ENCODE results near the gene EPHB6.

The EPHB6 gene

DNA sequence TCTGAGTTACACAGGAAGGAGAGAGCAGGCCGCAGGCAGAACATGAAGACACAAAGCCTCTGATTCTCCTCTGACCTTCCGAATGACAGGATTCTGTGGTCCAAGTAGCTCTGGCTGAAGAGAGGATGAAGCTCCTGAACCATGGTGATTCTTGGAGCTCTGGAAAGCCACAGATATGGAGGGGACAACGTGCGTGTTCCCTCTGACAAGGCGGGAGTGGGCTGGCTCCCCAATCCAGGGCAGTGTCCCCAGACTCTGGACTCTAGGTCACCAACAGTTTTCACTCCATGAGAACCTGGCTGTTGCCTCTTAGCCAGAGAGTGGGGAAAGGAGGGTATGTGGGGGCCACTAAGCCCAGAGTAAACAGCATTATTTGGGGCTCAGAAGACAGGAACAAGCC, 38.1 kb downstream of the EPHB6 start:
- no peak for DNase-seq (ENCODE audit: low read depth, low spot score)

DNA sequence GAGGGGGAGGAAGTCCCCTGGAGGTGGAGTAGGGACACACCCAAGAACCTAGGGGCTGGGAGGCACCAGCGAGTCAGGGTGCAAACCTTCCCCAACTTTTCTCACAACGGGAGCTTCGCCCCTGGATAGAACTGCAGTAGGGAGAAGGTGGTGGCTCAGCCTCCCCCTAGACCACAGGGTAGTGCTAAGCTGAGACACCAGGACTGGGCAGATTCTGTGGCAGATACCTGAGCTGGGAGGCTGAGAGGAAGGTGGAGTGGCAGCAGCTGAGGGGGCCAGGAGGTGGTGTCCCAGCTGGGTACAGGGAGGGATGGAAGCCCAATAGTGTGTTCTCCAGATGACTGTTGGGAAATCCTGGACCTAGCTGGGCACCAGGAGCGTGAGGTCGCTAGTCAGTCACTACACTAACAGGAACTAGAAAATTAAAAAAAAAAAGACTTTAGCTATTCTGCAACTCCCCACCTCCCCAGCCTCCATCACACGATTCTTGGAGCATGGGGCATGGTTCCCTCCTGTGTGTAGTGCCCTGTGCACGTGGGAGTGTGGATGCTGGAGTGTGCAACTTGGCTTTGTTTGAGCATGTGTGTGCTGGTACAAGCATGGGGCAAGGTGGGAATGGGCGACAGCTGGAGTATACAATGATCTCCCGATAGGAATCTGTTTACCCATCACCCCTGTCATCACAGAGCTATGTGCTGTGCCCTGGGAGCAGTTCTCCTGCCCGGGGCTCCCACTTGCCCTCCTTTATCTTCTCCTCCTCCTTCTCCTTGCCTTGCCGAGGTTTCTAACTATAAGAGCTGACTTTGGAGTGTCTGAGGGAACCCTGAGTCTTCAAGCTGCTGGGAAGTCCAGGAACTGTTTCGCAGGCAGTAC, 39.5 kb downstream of the EPHB6 start:
- H3K27ac ChIP-seq = no peak overlapping the region
- no peak for DNase-seq (ENCODE audit: low read depth, low spot score)

More for the DNA sequence above, 38.1 kb downstream of the EPHB6 start:
- H3K27ac ChIP-seq = no peak overlapping the region

DNA sequence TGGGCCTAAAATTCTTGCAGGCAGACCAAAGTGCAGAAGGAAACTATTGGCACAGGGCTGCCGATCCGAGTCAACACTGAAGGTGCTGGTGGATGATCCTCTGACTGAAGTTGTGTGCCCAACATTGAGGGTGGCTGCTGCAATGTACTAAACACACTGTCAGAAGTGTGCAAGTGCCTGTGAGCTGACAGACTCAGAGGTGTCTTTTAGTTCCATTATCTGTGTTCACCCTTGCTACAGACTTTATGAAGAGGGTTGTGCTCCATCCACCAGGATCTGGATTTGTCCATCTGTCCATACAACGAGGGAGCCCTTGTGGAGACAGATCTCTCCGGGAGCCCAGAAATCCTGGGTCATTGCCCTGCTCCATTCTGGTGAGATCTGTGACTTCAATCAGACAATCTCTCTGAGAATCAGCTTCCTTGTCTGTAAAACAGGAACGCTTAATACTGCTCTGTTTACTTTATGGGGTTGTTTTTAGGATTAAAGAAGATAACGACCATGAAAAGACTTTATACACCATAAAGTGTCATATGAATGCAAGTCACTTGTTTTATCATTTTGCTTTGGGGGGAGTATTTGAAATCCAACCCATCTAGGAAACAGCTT, 40.2 kb downstream of the EPHB6 start:
- H3K27ac ChIP-seq = no peak overlapping the region
- no peak for DNase-seq (ENCODE audit: low read depth, low spot score)

DNA sequence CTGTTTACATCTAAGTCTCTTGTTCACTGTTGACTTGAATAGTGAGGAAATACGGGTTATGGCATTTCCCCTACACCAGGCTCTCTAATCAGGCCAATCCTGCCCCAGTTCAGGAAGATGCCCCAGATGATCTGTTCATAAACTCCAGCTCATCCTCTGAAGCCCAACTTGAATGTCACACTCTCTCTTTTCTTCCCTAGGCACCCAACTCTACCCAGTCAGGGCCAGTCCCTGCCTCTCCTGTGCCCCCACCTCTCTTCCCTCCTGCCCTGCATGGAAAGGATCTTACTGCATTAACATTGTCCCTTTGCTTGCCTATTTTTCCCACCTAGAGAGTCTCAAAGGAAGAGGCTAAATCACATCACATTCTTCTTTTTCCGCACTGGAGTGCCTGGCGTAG, 41.3 kb downstream of the EPHB6 start:
- no peak overlapping the region for H3K27ac ChIP-seq
- no peak for DNase-seq (ENCODE audit: low read depth, low spot score)

DNA sequence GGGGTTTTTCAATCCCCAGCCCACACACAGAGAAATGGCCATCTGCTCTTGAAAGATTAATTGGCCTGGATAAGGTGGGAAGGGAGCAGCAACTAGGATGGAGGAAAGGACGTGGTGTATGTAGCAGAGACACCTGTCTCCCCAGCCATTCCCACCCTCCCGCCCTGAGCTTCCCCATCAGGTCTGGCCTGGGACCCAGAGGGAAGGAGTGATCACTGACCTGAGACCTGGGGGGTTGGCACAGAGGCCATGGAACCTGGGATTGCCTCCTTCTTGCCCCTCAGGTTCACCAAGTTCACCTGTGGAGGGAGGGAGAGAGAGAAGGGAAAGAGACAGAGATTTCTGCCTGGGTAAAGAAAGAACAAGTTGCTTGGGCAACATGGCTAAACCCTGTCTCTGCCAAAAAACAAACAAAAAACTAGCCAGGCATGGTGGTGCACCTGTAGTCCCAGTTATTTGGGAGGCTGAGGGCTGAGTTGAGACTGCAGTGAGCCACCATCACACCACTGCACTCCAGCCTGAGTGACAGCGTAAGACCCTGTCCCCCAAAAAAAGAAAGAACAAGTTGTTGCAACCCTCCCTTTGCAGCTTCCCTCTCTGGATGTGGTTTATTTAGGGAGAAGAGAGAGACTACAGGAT, 42.0 kb downstream of the EPHB6 start:
- no peak overlapping the region for H3K27ac ChIP-seq
- no peak for DNase-seq (ENCODE audit: low read depth, low spot score)

DNA sequence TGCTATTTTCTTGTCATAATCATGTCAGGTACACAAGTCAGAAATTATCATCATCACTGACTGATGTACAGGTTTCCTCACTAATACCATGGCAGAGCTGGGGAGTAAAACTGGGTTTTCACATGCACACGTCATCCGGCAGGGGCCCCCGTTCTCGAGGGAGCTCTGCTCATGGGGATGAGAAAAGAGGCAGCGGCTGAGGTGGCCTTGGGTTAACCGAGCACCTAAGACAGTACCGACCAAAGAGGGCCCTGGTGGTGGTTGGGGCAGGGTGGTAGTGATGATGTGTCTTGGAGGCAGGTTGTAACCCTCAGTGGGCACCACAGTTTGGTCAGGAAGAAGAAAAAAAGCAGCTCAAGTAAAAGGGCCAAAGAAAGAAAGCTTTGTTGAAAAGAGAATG, 42.8 kb downstream of the EPHB6 start:
- DNase-seq (ENCODE audit: low read depth, low spot score) = no peak
- H3K27ac ChIP-seq = no peak overlapping the region

DNA sequence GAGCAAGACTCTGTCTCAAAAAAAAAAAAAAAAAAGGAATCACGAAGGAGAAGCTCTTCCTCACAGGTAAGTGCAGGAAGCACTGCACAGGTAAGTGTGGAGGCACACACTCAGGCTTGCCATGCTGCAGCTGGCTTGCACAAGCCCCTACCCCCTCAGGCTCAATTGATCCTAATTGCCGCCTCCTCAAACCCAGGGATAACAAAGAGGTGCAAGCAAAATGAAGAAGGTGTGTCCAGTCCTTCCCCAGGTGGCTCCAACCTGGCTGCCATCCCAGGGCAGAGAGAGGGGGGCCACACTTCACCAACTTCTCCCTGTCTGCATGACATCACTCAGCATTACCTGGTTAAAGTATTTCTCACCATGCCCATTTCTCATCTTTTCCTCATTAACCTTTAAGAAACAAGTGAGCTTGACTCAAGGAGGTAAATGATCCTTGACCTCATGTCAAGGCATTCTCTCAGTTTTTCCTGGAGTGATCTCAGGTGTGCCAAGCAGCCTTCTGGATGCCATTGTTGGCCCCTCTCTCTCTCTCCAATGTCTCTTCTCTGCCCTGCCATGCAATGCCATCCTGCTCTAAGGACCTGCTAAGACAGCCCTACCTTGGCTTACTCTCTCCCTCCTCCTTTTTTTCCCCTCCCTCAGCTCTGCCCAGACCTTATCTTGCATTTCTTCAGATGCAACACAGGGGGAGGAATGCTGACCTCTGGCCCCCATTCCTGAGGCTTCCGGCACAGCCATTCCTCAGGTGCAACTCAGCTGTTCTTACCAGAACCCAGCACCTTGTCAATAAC, 43.7 kb downstream of the EPHB6 start:
- no peak for DNase-seq (ENCODE audit: low read depth, low spot score)
- H3K27ac ChIP-seq = no peak overlapping the region

DNA sequence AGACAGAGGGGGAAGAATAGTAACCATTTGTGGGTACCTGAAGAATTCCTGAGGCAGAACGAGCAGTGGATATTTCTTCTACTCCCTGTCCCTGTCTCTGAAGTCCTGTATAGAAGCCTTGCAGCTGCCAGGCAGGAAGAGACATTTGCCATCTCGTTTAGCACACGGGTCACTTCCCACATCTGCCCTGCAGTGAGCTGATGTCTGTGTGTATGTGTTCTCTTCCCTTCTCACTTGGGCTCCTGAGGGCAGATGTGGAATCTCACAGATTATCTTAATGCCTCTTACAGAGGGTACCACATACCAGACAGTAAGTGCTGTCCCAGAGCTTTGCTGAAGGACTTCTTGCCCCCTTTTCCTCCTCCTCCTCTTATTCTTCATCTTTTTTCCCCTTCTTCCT, 44.8 kb downstream of the EPHB6 start:
- DNase-seq (ENCODE audit: low read depth, low spot score) = no peak
- H3K27ac ChIP-seq = no peak overlapping the region

DNA sequence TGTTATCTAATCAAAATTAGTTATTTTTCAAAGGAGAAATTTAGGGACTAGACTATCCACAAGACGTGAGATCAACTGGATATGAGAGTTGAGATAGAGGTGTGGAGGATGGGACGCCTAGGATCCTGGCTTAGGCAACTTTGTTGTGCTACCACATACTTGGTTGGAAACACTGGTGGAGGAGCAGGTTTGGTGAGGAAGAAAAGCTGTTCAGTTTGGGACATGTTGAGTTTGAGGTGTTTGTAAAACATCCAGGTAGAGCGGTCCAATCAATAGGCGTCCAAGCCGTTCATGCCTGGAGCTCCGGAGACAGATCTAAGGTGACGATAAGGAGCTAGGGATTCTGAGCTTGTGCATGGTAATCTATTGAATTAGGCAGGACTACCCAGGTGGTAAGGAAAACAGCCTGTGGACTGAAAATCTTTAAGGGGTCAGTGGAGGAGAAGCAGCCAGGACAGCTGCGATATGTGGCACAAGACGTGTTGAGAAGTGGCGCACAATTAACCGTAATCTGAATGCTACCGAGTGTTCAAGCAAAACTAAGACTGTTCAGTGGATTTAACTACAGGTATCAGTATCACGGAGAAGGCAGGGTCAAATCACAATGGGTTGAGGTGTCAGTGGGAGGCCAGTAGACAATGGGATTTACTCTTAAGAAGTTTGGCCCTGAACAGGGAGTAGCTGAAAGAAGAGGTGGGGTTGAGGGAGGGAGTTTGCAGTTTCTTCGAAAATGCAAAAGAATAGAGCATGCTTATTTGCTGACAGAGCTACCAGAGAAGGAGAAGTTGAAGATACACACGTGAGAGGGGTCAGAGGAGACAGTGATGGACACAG, 46.8 kb downstream of the EPHB6 start:
- H3K27ac ChIP-seq = no peak overlapping the region
- DNase-seq (ENCODE audit: low read depth, low spot score) = no peak

DNA sequence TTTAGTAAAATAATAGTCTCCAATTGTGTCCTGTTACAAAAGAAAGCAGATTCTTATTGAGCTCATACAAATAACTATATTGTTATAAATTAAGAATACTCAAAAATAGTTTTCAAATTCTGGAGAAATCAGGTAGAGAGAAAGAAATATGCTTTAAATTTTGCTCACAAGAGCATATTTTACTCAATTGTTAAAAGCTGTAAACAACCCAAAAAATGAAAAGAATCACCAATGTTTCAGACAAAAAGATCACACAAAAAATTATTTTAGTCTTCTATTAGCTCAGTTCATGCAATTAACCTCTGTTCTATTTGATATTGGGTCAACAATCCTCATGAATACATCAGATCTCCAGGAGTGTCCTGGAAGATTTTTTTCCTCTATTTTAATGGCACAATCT, 49.3 kb downstream of the EPHB6 start:
- H3K27ac ChIP-seq = no peak overlapping the region
- DNase-seq (ENCODE audit: low read depth, low spot score) = no peak

DNA sequence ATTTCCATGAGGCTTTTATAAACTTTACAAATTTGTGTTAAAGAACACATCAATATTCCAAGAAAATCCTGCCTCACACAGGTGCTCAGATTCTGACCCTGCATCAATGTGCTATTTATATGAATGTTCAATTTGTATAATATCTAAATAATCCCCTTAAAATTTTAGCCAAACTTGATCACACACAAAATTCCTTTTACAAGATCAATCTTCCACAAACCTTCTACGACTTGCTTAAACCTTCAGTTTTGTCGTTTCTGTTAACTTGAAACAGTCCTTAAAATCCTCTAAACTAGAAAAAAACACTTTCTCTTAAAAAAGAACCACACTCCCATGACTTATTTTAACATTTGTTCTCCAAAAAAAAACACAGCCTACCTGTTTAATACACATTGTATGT, 50.9 kb downstream of the EPHB6 start:
- no peak overlapping the region for H3K27ac ChIP-seq
- no peak for DNase-seq (ENCODE audit: low read depth, low spot score)

DNA sequence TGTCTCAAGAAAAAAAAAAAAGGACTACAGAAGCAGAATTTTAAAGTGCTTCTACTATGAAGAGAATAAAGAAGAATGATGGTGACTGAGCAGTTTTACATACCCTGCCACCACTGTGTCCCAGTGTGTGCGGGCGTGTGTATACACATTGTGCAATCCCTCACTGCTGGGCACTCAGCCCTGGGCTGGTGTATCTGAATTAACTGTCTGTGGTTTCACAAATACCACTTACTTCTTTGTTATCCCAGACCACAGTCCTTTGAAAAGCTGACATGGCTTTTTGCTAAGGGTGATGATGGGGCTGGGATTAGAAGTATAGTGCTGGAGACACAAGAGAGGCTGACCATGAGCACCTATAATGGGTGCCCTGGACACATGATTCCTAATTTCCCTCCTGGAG, 51.8 kb downstream of the EPHB6 start:
- H3K27ac ChIP-seq = no peak overlapping the region
- no peak for DNase-seq (ENCODE audit: low read depth, low spot score)

DNA sequence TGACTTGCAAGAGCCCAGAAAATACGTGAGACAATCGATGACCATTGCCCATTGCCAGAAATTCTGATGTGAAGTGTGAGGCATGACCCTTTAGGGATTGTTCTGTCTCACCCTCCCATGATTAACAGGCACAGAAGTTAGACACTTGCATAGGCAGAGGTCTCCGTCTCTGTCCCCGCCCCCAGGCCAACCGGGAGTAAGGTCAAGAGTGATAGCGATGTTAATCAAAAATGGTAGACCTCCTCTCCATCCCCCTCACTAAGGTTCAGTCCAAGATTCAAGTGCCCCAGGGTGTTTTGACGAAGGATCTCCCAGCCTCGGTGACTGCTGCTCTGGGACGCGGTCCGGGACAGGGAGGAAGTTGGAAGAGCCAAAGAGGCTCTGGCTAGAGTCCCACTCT, 53.4 kb downstream of the EPHB6 start:
- DNase-seq (ENCODE audit: low read depth, low spot score) = no peak
- no peak overlapping the region for H3K27ac ChIP-seq

DNA sequence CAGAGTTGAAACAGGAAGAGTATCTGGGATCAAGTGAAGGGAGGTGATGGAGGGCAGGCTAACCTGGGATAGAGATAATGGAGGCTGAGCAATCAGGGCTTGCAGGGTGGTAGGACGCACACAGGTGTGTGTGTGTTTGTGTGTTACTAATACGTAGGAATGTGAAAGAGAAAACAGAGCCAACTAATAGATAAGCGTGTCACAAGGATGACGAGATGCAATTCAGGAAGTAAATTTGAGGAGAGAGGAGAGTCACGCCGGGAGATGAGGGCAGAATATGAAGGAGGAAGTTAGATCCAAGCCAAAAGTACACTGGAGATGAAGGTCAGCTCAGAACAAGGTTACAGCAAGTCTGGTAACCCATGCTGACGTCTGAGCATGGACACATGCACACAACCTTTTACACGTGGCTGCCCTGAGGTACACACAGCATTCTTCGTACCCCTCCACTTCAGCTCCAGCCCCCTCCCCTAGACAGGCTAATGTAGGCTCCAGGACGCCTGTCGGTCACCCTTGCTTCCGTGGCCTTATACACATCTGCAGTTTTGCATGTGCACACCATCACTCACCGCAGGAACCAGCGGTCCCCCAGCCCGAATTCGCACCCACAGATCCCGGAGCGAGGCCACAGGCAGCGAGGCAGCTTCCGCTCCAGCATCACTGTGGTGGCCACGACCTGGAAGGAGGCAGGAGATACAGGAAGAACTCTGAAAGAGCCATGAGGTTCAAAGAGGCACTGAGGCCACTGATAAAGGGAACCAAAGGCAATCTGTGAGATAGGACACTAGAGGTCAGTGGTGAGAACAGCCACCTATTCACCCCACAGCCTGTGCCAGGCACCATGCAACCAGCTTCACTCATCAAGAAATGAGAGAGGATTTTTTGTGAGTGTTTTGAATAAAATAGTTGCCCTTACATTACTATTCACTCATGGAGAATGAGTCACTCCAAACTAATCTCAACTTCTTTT, 54.3 kb downstream of the EPHB6 start:
- H3K27ac ChIP-seq = no peak overlapping the region
- no peak for DNase-seq (ENCODE audit: low read depth, low spot score)

DNA sequence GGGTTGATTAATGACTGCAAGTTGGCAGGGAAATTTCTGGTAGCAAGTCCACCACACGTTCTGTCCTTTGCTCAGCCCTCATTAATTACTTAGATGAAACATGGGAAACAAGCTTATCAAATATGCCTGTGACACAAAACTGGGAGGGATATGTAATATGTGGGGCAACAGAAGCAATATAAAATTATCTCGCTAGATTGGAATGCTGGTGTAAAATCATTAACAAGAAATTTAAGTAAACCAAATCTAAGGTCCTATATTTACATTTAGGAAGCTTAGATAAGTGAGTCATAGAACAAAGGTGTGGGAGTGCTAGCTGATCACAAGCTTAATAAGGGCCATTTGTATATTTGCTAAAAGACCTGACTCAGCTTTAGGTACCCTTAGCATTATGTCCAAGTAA, 55.2 kb downstream of the EPHB6 start:
- no peak overlapping the region for H3K27ac ChIP-seq
- DNase-seq (ENCODE audit: low read depth, low spot score) = no peak

DNA sequence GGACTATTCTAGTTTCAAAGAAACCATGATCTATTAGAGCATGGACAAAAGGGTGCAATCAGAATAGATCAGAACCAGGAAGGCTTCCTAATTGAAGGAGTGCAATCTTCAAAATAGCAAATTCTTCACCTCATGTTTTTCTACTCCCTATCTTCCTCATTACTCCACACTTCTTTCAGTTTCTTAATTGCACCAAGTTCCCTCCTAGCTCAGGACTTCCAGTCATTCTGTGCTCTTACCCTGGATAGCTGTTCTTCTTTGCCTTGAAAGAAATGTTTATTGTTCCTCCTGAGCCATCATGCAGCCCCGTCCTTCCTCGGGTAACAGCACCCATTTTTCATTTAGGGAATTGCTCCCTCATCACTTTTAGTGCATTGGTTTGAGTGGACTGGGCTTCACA, 55.6 kb downstream of the EPHB6 start:
- DNase-seq (ENCODE audit: low read depth, low spot score) = no peak
- H3K27ac ChIP-seq = no peak overlapping the region

DNA sequence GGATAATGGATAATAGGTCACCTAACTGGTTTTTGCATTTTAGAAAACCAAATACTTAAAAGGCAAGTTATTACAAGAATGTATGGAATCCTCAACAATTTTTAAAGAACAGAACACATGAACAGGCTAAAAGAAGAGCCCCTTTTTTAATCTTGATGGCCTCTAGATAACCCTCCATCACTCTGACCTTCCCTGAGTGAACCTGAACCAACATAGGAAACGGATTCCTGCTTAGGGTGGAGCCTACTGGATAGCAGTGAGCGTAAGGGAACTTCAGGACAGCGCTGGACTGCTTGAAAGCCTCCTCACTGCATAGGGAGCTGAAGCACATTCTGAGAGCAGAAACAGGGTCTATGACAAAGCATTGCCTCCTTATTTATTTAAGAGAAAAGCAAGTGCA, 58.2 kb downstream of the EPHB6 start:
- no peak for DNase-seq (ENCODE audit: low read depth, low spot score)
- H3K27ac ChIP-seq = no peak overlapping the region

DNA sequence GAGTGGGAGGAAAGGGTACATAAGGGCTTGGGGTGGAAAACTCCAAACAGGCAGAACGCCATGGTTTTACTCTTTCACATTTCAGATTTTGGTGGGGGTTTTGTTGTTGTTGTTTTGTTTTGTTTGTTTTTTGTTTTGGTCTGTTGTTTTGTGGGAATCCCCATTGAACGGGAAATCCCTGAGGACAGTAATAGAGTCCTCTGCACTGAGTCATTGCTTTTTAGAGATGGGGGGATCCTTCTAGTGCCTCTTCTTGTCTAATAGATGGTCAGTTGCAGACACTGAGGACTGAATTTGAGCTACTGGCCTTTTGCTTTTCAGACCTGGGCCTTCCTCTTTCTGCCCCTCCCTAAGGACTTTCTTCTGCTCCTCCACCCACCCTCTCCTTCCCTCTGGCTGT, 58.7 kb downstream of the EPHB6 start:
- H3K27ac ChIP-seq = no peak overlapping the region
- no peak for DNase-seq (ENCODE audit: low read depth, low spot score)

DNA sequence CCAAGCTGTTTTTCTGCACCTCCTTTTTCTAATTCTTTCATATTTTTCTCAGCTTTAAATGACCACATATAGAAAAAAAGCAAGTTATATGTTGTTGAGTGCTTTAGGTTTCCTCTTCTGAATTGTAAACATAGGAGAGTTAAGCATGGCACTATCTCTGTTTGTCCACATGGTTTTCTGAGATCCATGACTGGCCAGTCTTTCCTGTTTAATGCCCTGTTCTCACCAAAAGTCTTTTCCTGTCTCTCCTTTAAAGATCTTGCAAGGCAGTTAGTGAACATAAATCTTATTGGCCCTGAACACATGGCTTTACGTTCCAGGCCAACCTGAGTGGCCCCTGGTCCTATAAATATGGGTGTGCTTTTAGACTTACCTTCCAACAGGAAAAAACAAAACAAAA, 59.2 kb downstream of the EPHB6 start:
- no peak for DNase-seq (ENCODE audit: low read depth, low spot score)
- no peak overlapping the region for H3K27ac ChIP-seq

Data from epithelial cell of prostate (primary cell).